GM21390 (cell line): Measurements from ENCODE around the gene TTC12.

Experiments
- ATAC-seq: cut with Tn5 transposase; IDR thresholded peaks from one replicate; pipeline ENCODE4 v1.9.1; 2021; ENCODE audit not compliant: unreplicated experiment

TTC12 gene

DNA sequence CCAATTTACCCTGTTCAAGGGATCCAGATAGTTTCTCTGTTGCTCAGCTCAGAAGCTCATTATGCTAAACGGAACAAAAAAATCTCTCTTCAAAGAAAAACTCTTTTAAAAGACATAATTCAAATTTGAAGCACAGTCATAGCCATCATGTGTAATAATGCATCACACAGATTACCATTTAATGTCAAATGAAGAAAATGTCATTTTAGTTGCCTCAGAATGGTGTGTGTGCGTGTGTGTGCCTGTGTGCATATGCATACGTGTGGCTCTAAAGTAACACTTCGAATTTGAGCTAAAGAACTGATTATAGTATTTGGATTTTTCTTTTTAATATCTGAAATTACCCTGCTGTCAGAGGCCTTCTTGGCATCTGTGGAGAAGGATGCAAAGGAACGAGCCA, 9.9 kb downstream of the TTC12 start:
- ATAC-seq = no peak

DNA sequence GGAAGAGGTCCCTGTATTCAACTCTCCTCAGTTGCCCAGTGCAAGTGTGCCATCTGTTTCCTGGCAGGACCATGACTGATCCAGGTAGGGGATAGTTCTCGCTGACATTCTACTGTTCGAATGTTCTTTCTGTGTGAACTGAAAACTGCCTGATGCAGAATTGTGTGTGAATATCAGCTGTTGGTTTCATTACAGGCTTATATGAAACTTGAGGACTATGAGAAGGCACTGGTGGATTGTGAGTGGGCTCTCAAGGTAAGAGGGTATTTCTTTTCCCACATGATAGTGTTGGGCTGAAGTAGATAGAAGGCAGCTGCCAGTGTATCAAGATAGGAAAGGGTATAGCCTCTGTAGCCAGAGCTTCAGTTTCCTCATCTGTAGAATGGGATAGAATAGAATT, 15.3 kb downstream of the TTC12 start:
- no peak for ATAC-seq

DNA sequence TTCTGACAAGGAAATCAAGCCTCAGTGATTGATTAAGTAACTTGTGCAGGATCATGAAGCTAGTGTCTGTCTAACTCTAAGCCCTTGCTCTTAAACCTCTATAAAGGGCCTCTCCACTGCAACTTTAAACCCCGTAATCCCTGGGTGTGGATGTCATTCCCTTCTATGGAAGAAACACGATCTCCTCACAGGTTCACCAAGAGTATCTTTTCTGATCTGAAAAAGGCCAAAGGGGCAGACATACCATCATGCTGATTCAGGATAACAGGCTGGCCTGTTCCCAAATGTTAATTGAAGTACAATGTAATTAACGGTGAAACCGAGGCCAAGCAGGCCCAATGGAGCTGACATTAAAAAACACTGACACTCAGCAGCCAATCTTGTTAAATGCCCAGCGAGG, 17.1 kb downstream of the TTC12 start:
- ATAC-seq = no peak

DNA sequence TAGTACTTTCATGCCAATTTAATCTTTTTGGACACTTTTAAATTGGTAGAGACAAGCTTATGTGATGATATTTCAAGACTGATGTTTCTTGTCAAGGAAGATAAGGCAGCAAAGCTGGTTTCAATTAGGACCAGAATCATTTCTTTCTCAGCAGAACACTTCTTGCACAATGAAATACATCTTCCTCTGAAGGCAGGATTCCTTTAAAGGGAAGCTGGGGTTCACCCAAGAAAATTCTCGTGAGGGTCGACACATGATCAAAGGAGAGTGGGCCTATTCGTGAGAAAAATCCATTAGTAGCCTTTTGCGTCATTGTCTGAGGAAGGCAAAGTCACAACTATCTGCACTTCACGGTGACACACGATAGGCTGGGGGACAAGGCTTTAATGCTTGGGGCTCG, 17.6 kb downstream of the TTC12 start:
- no peak for ATAC-seq

GRCh38 chr11:113332638-113333329, 18.4 kb downstream of the TTC12 start:
- ATAC-seq = no peak

DNA sequence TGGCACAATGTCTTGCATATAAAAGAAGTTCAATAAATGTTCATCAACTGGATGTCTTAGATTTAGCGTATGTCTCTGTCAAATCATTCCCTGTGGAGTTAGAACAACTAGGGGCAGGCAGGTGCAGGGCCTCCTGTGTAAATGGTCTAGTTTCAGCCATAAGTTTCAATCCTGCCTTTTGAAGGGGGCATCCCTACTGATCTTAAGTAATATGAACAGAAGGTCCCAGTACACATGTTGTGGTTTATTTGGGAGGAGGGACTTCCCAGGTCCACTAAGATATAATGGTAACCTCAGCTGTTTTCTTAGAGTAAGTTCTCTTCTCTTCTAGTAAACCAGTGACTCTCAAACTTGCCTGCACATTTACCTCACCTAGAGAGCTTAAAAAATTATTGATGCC, 19.8 kb downstream of the TTC12 start:
- ATAC-seq = peak; percentile 63

DNA sequence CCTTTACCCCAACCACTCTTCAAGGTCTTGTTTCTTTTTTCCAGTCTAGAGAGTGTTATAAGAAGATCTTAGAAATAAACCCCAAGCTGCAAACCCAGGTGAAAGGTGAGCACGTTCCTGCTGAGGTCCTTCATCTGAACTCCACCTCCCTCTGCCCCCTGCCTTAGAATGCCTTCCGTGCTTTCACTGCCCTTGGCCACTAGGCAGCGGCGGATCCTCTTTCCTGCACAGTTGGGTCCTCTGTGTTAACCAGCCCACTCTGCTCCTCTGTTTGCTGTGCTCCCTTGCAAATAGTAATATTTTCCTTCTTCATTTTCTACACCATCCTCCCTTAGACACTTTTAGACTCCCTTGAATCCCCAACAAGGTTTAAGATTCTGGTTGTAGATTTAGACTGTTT, 24.3 kb downstream of the TTC12 start:
- no peak for ATAC-seq

GRCh38 chr11:113339929-113340589, 25.7 kb downstream of the TTC12 start:
- no peak for ATAC-seq

DNA sequence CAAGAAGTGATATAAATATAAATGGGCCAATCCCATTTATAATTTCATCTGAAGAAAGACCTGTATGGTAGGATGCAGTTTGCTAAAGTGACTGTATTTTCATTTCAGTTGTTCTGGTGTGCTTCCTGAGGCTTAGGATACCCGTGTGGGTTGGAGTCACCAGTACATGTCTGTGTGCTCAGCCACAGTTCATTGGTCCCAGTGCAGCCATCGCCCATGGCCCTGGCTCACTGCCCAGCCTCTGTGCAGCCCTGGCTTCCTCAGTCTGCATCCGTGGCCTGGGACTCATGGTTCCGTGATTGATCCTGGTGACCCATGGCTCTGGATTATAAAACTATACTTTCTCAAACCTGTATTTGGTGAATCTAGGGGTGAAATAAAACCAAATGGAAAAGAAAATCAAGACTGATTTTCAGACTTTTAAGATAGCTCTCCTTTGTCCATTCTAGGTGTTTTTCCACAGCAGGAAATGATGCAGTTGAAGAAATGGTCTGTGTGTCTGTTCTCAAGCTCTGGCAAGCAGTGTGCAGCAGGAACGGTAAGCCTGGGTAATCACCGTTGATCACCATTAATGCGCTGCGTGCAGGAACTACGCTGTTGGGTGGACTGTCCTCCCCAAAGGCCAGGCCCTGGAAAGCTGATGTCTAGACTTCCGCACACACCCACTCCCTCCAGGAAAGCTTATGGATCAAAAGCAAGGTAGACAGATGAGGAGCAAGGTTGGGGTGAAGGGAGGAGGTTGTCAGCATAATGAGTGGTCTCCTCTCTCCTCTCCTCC, 27.2 kb downstream of the TTC12 start:
- no peak for ATAC-seq

GRCh38 chr11:113345978-113346377, 31.6 kb downstream of the TTC12 start:
- ATAC-seq = no peak

DNA sequence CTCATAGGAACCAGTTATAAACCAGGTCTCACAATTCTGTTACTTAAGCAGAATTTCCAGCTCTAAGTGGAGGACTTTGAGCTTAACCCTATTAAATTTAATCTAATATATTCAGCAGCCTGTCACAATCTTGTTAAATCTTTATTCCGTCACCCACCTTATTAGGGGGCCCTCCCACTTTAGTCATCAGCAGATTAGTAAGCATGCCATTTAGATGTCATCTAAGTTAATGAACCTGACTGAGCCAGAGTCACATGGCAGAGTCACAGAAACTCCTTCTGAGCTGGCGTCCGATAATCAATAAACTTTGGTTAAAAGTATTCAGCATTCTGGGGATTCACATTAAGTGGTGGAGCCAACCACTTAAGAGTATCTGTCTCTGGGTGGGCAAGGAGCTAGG, 35.1 kb downstream of the TTC12 start:
- no peak for ATAC-seq

DNA sequence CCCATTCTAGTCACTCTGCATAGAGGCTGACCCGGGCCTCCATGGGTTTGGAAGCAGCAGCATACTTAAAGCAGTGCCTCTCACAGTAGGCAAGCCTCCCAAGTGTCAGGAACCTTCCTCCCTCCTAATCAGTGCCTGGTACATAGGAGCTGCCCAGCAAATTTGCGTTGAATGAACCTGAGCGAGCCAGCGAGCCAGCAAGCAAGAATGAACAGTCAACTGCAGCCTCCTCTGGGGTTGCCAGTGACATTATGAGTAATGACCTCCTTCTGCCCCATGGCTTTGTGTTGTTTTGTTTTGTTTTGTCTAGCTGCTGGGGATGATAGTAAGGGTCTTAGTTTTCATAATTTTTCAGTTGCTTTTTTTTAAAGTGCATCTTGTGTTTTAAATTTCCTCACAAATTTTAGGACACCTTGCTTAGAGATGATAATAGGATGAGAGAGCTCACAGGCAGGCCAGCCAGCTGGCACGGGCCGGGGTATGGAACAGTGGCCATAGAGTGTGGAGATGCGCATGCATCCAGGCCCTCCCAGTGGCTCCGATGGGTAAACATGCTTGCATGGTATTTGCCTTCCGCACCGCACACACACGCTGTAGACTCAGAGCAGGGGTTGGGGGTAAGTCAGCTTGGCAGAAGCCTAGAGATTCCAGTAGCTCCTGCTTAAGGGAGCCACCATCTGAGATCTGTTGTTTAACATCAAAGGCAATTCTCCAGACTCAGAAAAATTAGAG, 36.1 kb downstream of the TTC12 start:
- ATAC-seq = no peak

- ATAC-seq = no peak
Measured at GRCh38 chr11:113351068-113351450, 36.7 kb downstream of the TTC12 start.

- no peak for ATAC-seq
Measured at GRCh38 chr11:113351480-113351879, 37.1 kb downstream of the TTC12 start.

DNA sequence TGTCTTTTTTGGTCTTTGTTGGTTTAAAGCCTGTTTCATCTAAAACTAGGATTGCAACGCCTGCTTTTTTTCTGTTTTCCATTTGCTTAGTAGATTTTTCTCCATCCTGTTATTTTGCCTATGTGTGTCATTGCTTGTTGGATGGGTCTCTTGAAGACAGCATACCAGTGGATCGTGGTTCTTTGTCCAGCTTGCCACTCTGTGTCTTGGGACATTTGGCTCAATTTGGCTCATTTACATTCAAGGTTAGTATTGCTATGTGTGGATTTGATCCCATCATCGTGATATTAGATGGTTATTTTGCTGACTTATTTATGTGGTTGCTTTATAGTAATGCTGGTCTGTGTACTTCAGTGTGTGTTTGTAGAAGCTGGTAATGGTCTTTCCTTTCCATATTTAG, 41.8 kb downstream of the TTC12 start:
- ATAC-seq = no peak

DNA sequence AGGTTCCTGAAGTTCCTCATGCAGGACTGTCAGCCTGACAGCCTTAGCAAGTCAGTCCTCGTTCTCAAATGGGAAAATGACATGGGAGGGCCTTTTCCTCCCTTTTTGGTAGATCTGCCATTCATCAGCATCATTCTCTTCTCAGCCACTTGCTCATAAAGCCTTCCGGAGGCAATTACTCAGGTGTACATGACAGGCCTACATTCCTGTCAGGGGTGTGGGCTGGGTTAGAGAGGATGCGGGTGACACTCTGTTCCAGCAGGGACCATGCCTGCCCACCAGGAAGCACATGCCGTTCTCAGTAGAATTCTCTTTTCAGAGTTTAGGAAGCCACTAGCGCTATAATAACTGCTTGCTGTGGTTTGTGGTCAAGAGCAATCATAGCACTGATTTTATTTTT, 49.0 kb downstream of the TTC12 start:
- no peak for ATAC-seq

GRCh38 chr11:113363996-113364641, 49.7 kb downstream of the TTC12 start:
- ATAC-seq = no peak

- ATAC-seq = no peak
Measured at GRCh38 chr11:113365895-113366294, 51.5 kb downstream of the TTC12 start.

GRCh38 chr11:113369411-113369810, 55.0 kb downstream of the TTC12 start:
- ATAC-seq = no peak

DNA sequence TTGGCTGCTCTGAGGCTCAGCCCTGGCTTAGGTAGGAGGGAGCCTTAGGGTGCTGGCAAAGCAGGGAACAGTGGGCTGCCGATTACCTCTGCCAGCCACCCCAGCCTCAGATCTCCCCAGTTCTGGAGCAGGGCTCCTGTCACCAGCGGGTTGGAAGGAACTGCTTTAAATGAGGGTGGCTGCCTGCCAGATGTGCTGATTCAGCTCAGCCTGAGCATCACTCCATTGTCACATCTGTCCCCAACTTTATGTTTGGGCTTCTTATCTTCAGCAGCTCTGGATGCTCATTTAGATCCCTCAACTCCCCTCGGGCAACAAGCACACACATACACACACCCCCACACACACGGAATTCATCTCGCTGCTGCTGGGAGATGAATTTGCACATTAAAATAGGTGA, 56.3 kb downstream of the TTC12 start:
- ATAC-seq = no peak

DNA sequence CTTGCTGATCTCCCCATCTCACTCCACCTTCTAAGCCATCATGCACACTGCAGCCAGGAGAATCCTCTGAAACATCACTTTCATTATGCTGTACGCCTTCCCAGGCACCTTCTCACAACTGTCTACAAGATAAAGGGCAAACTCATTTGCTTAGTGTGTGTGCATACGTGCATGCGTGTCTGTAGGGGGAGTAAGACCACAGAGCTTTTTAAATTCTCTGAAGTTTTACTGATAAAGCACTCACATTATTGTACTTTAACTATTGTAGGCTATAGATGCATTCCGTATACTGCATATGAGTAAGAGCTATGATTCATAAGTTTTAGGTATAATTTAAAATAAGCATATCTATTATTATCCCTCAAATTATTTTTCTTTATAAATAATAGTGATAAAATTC, 57.9 kb downstream of the TTC12 start:
- ATAC-seq = no peak
